Cardiac muscle cell (in vitro differentiated cells and primary cell): ENCODE measurements around the gene BRMS1. TPM values are rescaled to one million over a fixed set of nuclear protein-coding genes. Genes with fewer than 3 reads are reported as not detected.
"Not testable (repeated sequence)": the region's sequence is repeated elsewhere in the genome, so short reads cannot be mapped to it uniquely, and the experiment has no call there.

Experiments used
- DNase-seq, 2 donors: peaks; one replicate each; pipeline versions ENCODE4 v3.0.0 to v3.0.0-alpha.2; 2010 to 2017; ENCODE audit warnings: low read depth in 1 of 2, low spot score in 1 of 2
- H3K27ac ChIP-seq: fragments of 200-600 bp; sonication (generic); 2 replicates; pipeline ENCODE4 v1.5.1; 2016
- H3K27me3 ChIP-seq: fragments of 200-600 bp; sonication (generic); 2 replicates; pipeline ENCODE4 v1.6.0; 2016; ENCODE audit warnings: control low read depth
- H3K36me3 ChIP-seq: fragments of 200-600 bp; sonication (generic); 2 replicates; pipeline ENCODE4 v1.5.1; 2016; ENCODE audit warnings: control low read depth
- H3K4me1 ChIP-seq: fragments of 200-600 bp; sonication (generic); 2 replicates; pipeline ENCODE4 v1.8.1; 2017; ENCODE audit warnings: low read depth, mild to moderate bottlenecking, mixed run types
- H3K4me3 ChIP-seq: fragments of 200-600 bp; sonication (generic); 2 replicates; pipeline ENCODE4 v1.5.1; 2016; ENCODE audit warnings: mild to moderate bottlenecking
- H3K9me3 ChIP-seq: fragments of 200-600 bp; sonication (generic); 2 replicates; pipeline ENCODE4 v1.5.1; 2017; ENCODE audit warnings: low read depth, mild to moderate bottlenecking, control low read depth
- CTCF ChIP-seq: IDR thresholded peaks from 2 replicates; pipeline ENCODE4 v1.5.1; 2012; ENCODE audit warnings: low read depth, mild to moderate bottlenecking, low read length
- polyA plus RNA-seq: library from polyadenylated mRNA; unstranded; fragments of >200 nt; fragmentation: Nextera tagmentation; extraction: Ambion mirVana; gene quantifications from 2 replicates; pipeline ENCODE4 v1.2.1, GENCODE V29; 2016
- total RNA-seq: library from RNA; depleted of rRNA; stranded (reverse); fragments of >200 nt; gene quantifications from 2 replicates; pipeline ENCODE4 v1.2.3, GENCODE V29; 2016

Gene BRMS1
- total and polyA plus RNA-seq, 2 experiments from 2014 or later: 33.2 to 33.8 TPM

DNA sequence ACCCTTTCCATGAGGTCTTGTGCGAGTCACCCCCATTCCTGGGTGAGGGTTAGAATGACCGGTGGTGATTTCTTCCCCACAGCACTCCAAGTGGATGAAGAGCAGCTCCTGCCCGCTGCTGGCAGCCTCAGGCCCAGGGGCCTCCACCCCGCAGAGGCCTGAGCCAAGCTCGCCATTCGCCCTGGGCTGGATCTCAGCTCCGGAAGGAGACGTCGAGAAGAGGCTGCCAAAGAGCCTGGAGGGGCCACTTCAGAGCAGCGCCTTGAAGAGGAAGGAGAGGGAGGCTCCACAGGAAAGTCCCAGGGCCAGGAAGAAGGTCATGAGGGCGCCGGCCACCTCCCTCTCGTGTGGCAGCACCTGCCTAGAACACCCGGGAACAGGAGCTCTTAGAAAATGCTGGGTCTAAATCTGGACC, 18.3 kb upstream of the BRMS1 start:
- Histone ChIP-seq H3K27ac (no peak overlapping the region), H3K9me3 (no peaks in the 10 kb centered on the region), H3K36me3 (peaks cover 5% of the 10 kb centered on the region), H3K4me1 (no peaks in the 10 kb centered on the region), H3K27me3 (no peaks in the 10 kb centered on the region), H3K4me3 (no peak overlapping the region)
- TF ChIP-seq CTCF: no peak
- no peak for DNase-seq

DNA sequence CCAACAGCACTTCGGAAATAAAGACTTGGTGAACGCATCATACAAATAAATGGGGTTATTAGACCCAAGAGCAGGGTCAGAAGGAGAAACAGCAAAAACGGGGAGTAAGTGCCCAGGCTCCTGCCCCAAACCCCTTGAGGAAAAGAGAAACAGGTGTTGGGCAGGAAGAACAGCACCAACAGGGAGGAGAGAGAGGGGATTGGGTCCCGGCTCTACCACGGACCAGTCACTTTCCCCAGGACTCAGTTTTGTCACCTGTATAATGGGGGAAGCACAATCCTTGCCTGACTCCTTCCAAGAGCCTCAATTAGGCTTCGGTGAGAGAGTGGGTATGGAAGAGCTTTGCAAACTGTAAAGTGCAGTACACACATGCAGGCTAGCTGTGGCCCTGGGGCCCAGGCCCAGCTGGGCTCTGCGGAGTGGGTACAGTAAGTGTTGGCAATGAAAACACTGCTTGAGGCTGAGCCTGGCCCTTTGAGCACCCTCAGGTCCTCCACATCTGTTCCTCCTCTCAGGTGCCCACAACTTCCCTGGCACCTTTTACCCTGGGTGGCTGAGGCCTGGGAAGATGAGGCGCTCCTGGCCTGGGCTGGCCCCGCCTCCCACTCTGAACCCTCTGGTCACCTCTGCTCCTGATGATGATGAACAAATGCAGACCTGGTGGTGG, 17.7 kb upstream of the BRMS1 start:
- Histone ChIP-seq H3K27ac (no peak overlapping the region), H3K9me3 (no peaks in the 10 kb centered on the region), H3K4me3 (no peak overlapping the region), H3K4me1 (no peaks in the 10 kb centered on the region), H3K27me3 (no peaks in the 10 kb centered on the region), H3K36me3 (peaks cover 5% of the 10 kb centered on the region)
- no peak for TF ChIP-seq CTCF
- DNase-seq: no peak

DNA sequence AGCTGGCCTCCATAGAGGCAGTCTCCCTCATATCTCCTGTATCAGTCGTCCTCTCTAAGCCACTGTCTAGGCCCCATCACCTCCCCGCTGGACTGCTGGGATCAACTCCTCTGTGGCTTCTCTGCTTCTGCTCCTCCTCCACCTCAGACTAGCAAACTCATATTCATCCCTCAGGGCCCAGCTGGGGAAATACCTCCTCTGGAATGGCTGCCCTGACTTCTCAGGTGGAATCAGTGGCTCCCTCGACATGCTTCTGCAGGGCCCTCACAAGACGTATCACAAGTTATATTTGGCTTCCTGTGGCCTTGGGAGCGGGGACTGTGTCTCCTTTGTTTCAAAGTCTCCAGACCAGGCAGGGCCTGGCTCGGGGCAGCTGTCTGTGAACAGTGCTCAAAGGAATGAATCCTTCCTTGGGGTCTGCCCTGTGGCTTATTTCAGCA, 16.6 kb upstream of the BRMS1 start:
- no peak for DNase-seq
- no peak for TF ChIP-seq CTCF
- H3K4me1 ChIP-seq: no peaks in the 10 kb centered on the region
- H3K27ac ChIP-seq: peak overlapping the region; percentile 68
- H3K4me3 ChIP-seq: no peak overlapping the region
- no peaks in the 10 kb centered on the region for H3K9me3 ChIP-seq
- H3K36me3 ChIP-seq: peaks cover 5% of the 10 kb centered on the region
- no peaks in the 10 kb centered on the region for H3K27me3 ChIP-seq

GRCh38 chr11:66360406-66361073, 15.6 kb upstream of the BRMS1 start:
- Histone ChIP-seq H3K9me3 (no peaks in the 10 kb centered on the region), H3K36me3 (peaks cover under 1% of the 10 kb centered on the region), H3K27me3 (no peaks in the 10 kb centered on the region), H3K4me1 (no peaks in the 10 kb centered on the region), H3K27ac (peak overlapping the region; percentile 25), H3K4me3 (no peak overlapping the region)
- no peak for TF ChIP-seq CTCF
- no peak for DNase-seq

GRCh38 chr11:66359662-66360087, 14.8 kb upstream of the BRMS1 start:
- Histone ChIP-seq H3K27me3 (no peaks in the 10 kb centered on the region), H3K36me3 (no peaks in the 10 kb centered on the region), H3K27ac (no peak overlapping the region), H3K4me3 (no peak overlapping the region), H3K4me1 (no peaks in the 10 kb centered on the region), H3K9me3 (no peaks in the 10 kb centered on the region)
- TF ChIP-seq CTCF: no peak
- DNase-seq: no peak

DNA sequence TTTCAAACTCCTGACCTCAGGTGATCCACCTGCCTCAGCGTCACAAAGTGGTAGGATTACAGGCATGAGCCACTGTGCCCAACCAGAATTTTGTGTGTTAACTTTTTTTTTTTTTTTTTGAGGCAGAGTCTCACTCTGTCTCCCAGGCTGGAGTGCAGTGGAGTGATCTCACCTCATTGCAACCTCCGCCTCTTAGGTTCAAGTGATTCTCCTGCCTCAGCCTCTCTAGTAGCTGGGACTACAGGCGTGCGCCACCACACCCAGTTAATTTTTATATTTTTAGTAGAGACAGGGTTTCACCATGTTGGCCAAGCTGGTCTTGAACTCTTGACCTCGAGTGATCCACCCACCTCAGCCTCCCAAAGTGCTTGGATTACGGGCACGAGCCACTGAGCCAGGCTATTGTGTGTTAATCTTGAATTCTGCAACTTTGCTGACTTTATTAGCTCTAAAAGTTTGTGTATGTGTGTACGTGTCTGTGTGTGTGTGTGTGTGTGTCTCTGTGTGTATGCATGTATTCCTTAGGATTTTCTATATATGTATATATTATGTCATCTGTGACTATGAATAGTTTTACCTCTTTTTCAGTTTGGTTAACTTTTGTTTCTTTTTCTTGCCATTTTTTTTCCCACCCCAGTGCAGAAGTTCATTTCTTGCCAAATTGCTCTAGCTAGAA, 5.8 kb upstream of the BRMS1 start:
- not testable (repeated sequence) for H3K27ac ChIP-seq, H3K4me1 ChIP-seq, DNase-seq, H3K9me3 ChIP-seq, H3K27me3 ChIP-seq, H3K4me3 ChIP-seq, H3K36me3 ChIP-seq
